GM21367 (cell line): ENCODE data around the gene UBLCP1.

ENCODE experiments used
- ATAC-seq: cut with Tn5 transposase; IDR thresholded peaks from one replicate; pipeline ENCODE4 v1.9.1; 2021; ENCODE audit not compliant: unreplicated experiment

UBLCP1 gene

GRCh38 chr5:159310511-159310910 is 47.4 kb downstream of the UBLCP1 start:
- ATAC-seq: no peak

- no peak for ATAC-seq
Measured at GRCh38 chr5:159311063-159311462, 48.0 kb downstream of the UBLCP1 start.

GRCh38 chr5:159313197-159313596 is 50.1 kb downstream of the UBLCP1 start:
- ATAC-seq: no peak

- no peak for ATAC-seq
Measured at GRCh38 chr5:159316519-159317383, 53.7 kb downstream of the UBLCP1 start.

- ATAC-seq: no peak
Measured at GRCh38 chr5:159317849-159318248, 54.8 kb downstream of the UBLCP1 start.

GRCh38 chr5:159318448-159318847 is 55.4 kb downstream of the UBLCP1 start:
- ATAC-seq: no peak

GRCh38 chr5:159319363-159319762 is 56.3 kb downstream of the UBLCP1 start:
- ATAC-seq: no peak

GRCh38 chr5:159319832-159320231 is 56.7 kb downstream of the UBLCP1 start:
- no peak for ATAC-seq

- no peak for ATAC-seq
Measured at GRCh38 chr5:159322180-159322579, 59.1 kb downstream of the UBLCP1 start.

GRCh38 chr5:159324102-159324755 is 61.1 kb downstream of the UBLCP1 start:
- no peak for ATAC-seq

GRCh38 chr5:159324986-159325385 is 61.9 kb downstream of the UBLCP1 start:
- ATAC-seq: no peak

GRCh38 chr5:159330131-159330800 is 67.2 kb downstream of the UBLCP1 start, which contains the start of gene IL12B:
Gene IL12B (minus strand): TSS chr5:159330487. CDS start chr5:159326782, 3,705 bp downstream.
- no peak for ATAC-seq

GRCh38 chr5:159331093-159331973 is 68.2 kb downstream of the UBLCP1 start:
- peak; percentile 46 for ATAC-seq

GRCh38 chr5:159332800-159333544 is 69.9 kb downstream of the UBLCP1 start:
- ATAC-seq: no peak

GRCh38 chr5:159333545-159333925 is 70.4 kb downstream of the UBLCP1 start:
- ATAC-seq: no peak
